HL-60 (cell line): ENCODE measurements around the gene ZNF611.
"Not testable (repeated sequence)": the region's sequence is repeated elsewhere in the genome, so short reads cannot be mapped to it uniquely, and the experiment has no call there.

Experiments used
- DNase-seq, 2 experiments: peaks; one replicate each; pipeline ENCODE4 v3.0.0-alpha.2; 2010 to 2020; ENCODE audit warnings: low read depth in 1 of 2, low spot score in 1 of 2
- H3K27ac ChIP-seq: fragments of 250-450 bp; sonication (Bioruptor Pico); replicated peaks from 2 replicates; pipeline ENCODE4 v1.5.1; 2020; ENCODE audit warnings: mild to moderate bottlenecking, moderate library complexity
- H3K27me3 ChIP-seq: fragments of 250-450 bp; sonication (Bioruptor Pico); 2 replicates; pipeline ENCODE4 v1.5.1; 2021; ENCODE audit warnings: mild to moderate bottlenecking, moderate library complexity; ENCODE audit not compliant: insufficient read depth, poor library complexity, severe bottlenecking
- H3K4me3 ChIP-seq: replicated peaks from 2 replicates; pipeline ENCODE4 v1.5.1; 2011; ENCODE audit warnings: mild to moderate bottlenecking, control low read depth, low read length; ENCODE audit not compliant: insufficient read depth
- CTCF ChIP-seq: IDR thresholded peaks from one replicate; pipeline ENCODE4 v1.5.1; 2011; ENCODE audit warnings: low read length, control low read depth, inconsistent platforms; ENCODE audit not compliant: insufficient read depth
- GABPA ChIP-seq: IDR thresholded peaks from 2 replicates; pipeline ENCODE4 v1.6.1; 2012; ENCODE audit warnings: low read depth
- POLR2AphosphoS5 ChIP-seq: IDR thresholded peaks from 2 replicates; pipeline ENCODE4 v1.6.1; 2012; ENCODE audit warnings: low read depth
- REST ChIP-seq: IDR thresholded peaks from 2 replicates; pipeline ENCODE4 v1.6.1; 2012; ENCODE audit warnings: low read depth; ENCODE audit not compliant: insufficient replicate concordance
- SPI1 ChIP-seq: IDR thresholded peaks from 2 replicates; pipeline ENCODE4 v1.6.1; 2012; ENCODE audit warnings: low read depth, mild to moderate bottlenecking, borderline replicate concordance

The ZNF611 gene

DNA sequence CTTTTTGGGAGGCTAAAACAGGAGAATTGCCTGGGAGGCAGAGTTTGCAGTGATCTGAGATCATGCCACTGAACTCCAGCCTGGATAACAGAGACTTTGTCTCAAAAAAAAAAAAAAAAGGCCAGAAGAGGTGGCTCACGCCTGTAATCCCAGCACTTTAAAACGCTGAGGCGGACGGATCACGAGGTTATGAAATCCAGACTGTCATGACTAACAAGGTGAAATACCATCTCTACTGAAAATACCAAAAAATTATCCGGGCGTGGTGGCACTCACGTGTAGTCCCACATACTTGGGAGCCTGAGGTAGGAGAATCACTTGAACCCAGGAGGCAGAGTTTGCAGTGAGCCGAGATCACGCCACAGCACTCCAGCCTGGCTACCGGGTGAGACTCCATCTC lies 39.9 kb downstream of the ZNF611 start:
- Histone ChIP-seq H3K4me3 (no peak overlapping the region), H3K27ac (no peak overlapping the region), H3K27me3 (no peaks in the 10 kb centered on the region)
- no peak for DNase-seq
- TF ChIP-seq GABPA: no peak
- TF ChIP-seq CTCF: no peak
- TF ChIP-seq REST: no peak
- TF ChIP-seq POLR2AphosphoS5: no peak
- TF ChIP-seq SPI1: no peak

DNA sequence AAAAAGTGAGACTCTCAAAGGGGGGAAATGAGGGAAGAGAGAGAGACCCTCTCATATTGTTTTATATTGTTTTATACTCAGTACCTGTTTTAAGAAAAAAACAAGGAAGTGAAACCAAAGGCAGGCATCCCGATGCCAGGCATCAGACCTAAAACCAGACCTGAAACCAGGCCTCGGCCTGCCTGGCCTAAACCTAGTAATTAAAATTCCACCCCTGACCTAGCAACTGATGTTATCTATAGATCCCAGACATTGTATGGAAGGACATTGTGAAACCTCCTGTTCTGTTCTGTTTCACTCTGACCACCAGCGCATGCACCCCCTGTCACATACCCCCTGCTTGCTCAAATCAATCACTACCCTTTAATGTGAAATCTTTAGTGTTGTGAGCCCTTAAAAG lies 40.6 kb downstream of the ZNF611 start:
- H3K4me3 ChIP-seq, DNase-seq, H3K27me3 ChIP-seq, H3K27ac ChIP-seq: not testable (repeated sequence)

DNA sequence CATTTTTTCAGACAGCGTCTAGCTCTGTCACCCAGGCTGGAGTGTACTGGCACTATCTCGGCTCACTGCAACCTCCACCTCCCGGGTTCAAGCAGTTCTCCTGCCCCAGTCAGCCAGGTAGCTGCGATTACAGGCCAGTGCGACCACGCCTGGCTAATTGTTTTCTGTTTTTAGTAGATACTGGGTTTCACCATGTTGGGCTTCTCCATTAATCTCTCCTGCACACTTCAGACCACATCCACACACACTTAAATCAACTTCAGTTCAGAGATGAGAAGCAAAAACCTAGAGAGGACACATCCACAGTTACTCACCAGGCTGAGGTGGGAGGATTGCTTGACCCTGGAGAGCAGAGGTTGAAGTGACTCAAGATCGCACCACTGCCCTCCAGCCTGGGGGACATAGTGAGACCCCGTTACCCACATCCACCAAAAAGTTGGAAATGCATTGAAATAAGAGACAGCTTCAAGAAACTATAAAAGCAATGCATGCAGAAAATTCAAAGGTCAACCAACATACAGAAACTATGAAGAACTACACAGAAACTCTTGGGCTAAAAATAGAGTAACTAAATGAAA lies 42.3 kb downstream of the ZNF611 start:
- DNase-seq: no peak
- H3K27ac ChIP-seq: no peak overlapping the region

More for the DNA sequence above, 42.3 kb downstream of the ZNF611 start:
- no peaks in the 10 kb centered on the region for H3K27me3 ChIP-seq
- TF ChIP-seq SPI1: no peak
- TF ChIP-seq POLR2AphosphoS5: no peak
- TF ChIP-seq REST: no peak
- no peak for TF ChIP-seq CTCF
- TF ChIP-seq GABPA: no peak
- no peak overlapping the region for H3K4me3 ChIP-seq
